Type B pancreatic cell (in vitro differentiated cells): ENCODE results near the gene ITGB6. TPM values are rescaled to one million over a fixed set of nuclear protein-coding genes. Genes with fewer than 3 reads are reported as not detected.

Experiments
- DNase-seq: peaks from one replicate; pipeline ENCODE4 v3.0.0; 2021; ENCODE audit warnings: mixed read lengths; ENCODE audit not compliant: unreplicated experiment; ENCODE audit errors: extremely low spot score
- H3K27ac Mint-ChIP-seq: 2 replicates; pipeline ENCODE4 v1.8.0; 2021; ENCODE audit warnings: mild to moderate bottlenecking, mixed read lengths
- H3K27me3 Mint-ChIP-seq: 2 replicates; pipeline ENCODE4 v1.8.0; 2021; ENCODE audit warnings: mixed read lengths
- H3K36me3 Mint-ChIP-seq: 2 replicates; pipeline ENCODE4 v1.8.0; 2021; ENCODE audit warnings: mixed read lengths
- H3K4me1 Mint-ChIP-seq: one replicate; pipeline ENCODE4 v1.8.0; 2021; ENCODE audit warnings: mixed read lengths; ENCODE audit not compliant: unreplicated experiment
- H3K4me3 Mint-ChIP-seq: 2 replicates; pipeline ENCODE4 v1.8.0; 2021; ENCODE audit warnings: mild to moderate bottlenecking, mixed read lengths
- H3K9me3 Mint-ChIP-seq: 2 replicates; pipeline ENCODE4 v1.8.0; 2021; ENCODE audit warnings: mixed read lengths
- CTCF ChIP-seq: fragments of 200-600 bp; sonication (generic); conservative IDR thresholded peaks from 2 replicates; pipeline ENCODE4 v1.5.0; 2021; ENCODE audit warnings: antibody characterized with exemption, mild to moderate bottlenecking
- total RNA-seq: library from RNA; stranded (reverse); gene quantifications from 2 replicates; pipeline ENCODE4 v1.2.1, GENCODE V29; 2021; ENCODE audit warnings: low replicate concordance

Gene ITGB6
- total RNA-seq, 1 donor from 2014 or later, result 3.2 TPM

- TF ChIP-seq CTCF, result no peak
- H3K4me3 Mint-ChIP-seq, result no peak overlapping the region
- peak overlapping the region; percentile 30 for H3K27ac Mint-ChIP-seq
- no peaks in the 10 kb centered on the region for H3K36me3 Mint-ChIP-seq
- H3K27me3 Mint-ChIP-seq, result no peaks in the 10 kb centered on the region
- no peak for DNase-seq
- H3K9me3 Mint-ChIP-seq, result peaks cover 5% of the 10 kb centered on the region
- H3K4me1 Mint-ChIP-seq, result peaks cover 45% of the 10 kb centered on the region
Observed at GRCh38 chr2:160220545-160221009, 20.5 kb upstream of the ITGB6 start.

- TF ChIP-seq CTCF, result no peak
- peaks cover 39% of the 10 kb centered on the region for H3K4me1 Mint-ChIP-seq
- no peak overlapping the region for H3K27ac Mint-ChIP-seq
- no peaks in the 10 kb centered on the region for H3K36me3 Mint-ChIP-seq
- H3K4me3 Mint-ChIP-seq, result no peak overlapping the region
- peaks cover 5% of the 10 kb centered on the region for H3K9me3 Mint-ChIP-seq
- DNase-seq, result no peak
- H3K27me3 Mint-ChIP-seq, result no peaks in the 10 kb centered on the region
Observed at GRCh38 chr2:160220026-160220425, 20.0 kb upstream of the ITGB6 start.

- Mint-ChIP-seq H3K4me1 (peaks cover 8% of the 10 kb centered on the region), H3K4me3 (no peak overlapping the region), H3K36me3 (no peaks in the 10 kb centered on the region), H3K27me3 (peaks cover 7% of the 10 kb centered on the region), H3K9me3 (peaks cover 5% of the 10 kb centered on the region), H3K27ac (no peak overlapping the region)
- no peak for TF ChIP-seq CTCF
- no peak for DNase-seq
Observed at GRCh38 chr2:160214461-160215445, 14.7 kb upstream of the ITGB6 start.

GRCh38 chr2:160213511-160213910, 13.4 kb upstream of the ITGB6 start:
- no peak overlapping the region for H3K27ac Mint-ChIP-seq
- H3K9me3 Mint-ChIP-seq, result peaks cover 5% of the 10 kb centered on the region

GRCh38 chr2:160210599-160211138, 10.6 kb upstream of the ITGB6 start:
- peak overlapping the region; percentile 2 for H3K4me3 Mint-ChIP-seq
- peak; percentile 75 for DNase-seq
- no peaks in the 10 kb centered on the region for H3K36me3 Mint-ChIP-seq
- peaks cover 7% of the 10 kb centered on the region for H3K27me3 Mint-ChIP-seq
- H3K27ac Mint-ChIP-seq, result no peak overlapping the region
- peak; percentile 87 for TF ChIP-seq CTCF
- H3K4me1 Mint-ChIP-seq, result peaks cover 27% of the 10 kb centered on the region
- no peaks in the 10 kb centered on the region for H3K9me3 Mint-ChIP-seq

More at GRCh38 chr2:160213511-160213910, 13.4 kb upstream of the ITGB6 start:
- H3K36me3 Mint-ChIP-seq, result no peaks in the 10 kb centered on the region
- H3K4me1 Mint-ChIP-seq, result peaks cover 16% of the 10 kb centered on the region
- H3K27me3 Mint-ChIP-seq, result peaks cover 7% of the 10 kb centered on the region
- no peak for DNase-seq
- no peak for TF ChIP-seq CTCF
- H3K4me3 Mint-ChIP-seq, result no peak overlapping the region
